IPS-11a (cell line): ENCODE data around the gene TTC17.
"Not testable (repeated sequence)": the region's sequence is repeated elsewhere in the genome, so short reads cannot be mapped to it uniquely, and the experiment has no call there.

Experiments
- H3K4me3 ChIP-seq: one replicate; pipeline ENCODE4 v1.5.1; 2013; ENCODE audit warnings: low read depth, low read length, control low read depth

Gene TTC17

DNA sequence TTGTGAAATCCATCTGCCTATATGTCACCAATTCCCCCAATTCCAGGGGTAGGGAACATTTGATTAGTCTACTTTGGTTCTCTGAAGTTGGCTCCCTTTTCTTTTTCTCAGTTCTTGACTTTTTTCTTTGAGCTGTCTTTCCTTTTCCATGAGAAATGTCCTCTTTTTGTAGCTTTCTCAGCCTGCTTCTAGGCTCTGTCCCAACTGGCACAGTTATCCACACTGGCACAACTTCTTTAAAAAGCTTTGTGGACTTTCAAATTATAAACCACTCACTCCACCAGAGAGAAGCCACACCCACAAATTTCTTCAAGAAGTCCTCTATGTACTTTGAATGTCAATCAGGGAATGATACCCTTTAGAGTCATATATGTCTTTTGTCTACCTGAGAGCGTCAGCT is 100.5 kb downstream of the TTC17 start:
- no peak overlapping the region for H3K4me3 ChIP-seq

GRCh38 chr11:43462359-43462758 is 103.6 kb downstream of the TTC17 start:
- no peak overlapping the region for H3K4me3 ChIP-seq

DNA sequence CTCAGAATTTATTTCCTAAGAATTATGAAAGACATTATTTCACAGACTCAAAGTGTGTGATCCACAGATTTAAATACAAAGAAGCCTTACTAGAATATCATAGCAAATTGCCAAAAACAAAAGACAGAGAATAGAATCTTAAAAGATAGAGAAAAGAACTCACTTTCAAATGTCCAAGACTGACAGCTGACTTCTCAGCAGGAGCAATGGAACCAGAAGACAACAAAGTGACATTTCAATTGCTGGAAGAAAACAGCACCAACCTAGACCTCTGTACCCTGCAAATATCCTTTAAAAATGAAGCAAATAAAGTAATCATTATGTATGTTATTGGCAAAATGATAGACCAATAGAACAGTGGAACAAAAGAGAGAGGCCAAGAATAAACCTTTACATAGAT is 109.2 kb downstream of the TTC17 start:
- H3K4me3 ChIP-seq: no peak overlapping the region

- not testable (repeated sequence) for H3K4me3 ChIP-seq
Observed at GRCh38 chr11:43477491-43477890, 118.8 kb downstream of the TTC17 start.

- no peak overlapping the region for H3K4me3 ChIP-seq
Observed at GRCh38 chr11:43486141-43486540, 127.4 kb downstream of the TTC17 start.

DNA sequence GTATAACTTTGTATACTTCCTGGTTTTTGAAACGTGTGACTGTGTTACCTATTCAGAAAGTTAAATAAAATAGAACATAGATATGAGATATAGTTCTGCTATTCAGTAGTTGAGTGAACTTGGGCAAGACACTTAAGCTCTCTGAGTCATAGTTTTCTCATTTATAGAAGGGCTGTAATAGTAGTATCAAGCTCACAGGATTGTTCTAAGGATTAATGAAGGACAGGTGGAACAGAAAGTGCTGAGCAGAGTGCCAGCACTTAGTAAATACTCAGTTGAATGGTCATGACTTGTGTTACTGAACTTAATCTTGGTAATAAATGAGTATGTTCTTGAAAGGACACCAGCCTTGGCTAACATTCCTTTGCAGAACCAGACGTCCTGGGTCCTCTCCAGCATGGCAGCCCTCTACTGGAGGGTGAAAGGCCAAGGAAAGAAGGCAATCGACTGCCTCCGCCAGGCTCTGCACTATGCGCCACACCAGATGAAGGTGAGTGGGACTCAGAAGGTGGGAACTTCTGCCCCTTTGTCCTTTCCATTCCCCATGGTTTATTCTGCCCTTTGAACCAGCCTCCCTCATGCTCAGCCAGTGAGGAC is 131.2 kb downstream of the TTC17 start:
- H3K4me3 ChIP-seq: no peak overlapping the region

GRCh38 chr11:43492701-43493100 is 134.0 kb downstream of the TTC17 start:
- no peak overlapping the region for H3K4me3 ChIP-seq

GRCh38 chr11:43493431-43493830 is 134.7 kb downstream of the TTC17 start:
- no peak overlapping the region for H3K4me3 ChIP-seq

DNA sequence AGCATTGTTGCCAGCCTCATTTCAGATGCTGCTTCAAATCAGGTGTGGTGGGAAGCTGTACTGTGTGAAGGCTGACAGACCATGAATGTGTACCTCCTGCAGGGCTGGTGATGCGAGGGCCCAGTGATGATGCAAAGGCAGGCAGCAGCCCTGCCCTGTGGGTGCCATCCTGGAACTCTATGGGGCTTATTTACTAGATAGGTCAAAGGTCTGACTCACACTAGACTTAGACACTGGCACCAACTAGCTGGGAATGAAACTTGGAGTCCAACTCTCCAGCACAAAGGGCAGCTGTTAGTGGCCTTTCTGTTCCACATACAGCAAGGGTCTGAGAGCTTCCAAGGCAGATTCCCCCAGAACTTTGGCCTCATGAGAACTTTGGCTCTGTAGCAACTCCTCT is 138.4 kb downstream of the TTC17 start:
- no peak overlapping the region for H3K4me3 ChIP-seq

DNA sequence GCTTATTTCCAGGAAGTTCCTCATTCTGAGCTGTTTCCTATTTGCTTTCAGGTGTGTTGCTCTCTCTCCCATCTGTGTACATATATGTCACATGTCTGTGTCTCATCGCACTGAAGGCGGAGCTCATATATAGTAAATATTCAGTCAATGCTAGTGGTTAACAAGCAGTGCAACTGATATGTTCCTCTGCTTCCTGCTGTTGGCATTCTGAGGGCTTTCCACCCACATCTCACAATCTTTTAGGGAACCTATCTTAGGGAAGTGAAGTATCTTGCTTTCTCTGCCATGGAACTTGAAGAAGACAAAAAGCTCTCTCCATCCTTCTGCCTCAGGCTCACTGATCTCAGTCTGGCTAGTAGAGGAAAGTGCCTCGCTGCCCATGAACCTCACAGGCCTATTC is 139.8 kb downstream of the TTC17 start:
- no peak overlapping the region for H3K4me3 ChIP-seq

DNA sequence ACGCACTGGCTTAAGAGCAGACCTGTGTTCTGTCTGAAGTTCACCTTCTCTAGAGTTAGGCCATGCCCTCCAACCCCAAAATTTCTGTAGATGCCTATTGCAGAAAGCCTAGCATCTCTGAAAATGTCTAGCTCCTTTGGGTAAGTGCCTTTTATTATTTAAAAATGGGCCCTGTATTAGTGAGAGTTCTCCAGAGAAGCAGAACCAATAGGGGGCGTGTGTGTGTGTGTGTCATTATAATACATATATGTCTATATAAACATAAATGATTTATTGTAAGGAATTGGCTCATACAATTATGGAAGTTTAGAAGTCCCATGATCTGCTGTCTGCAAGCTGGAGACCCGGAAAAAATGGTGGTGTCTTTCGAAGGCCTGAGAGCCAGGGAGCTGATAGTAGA is 144.7 kb downstream of the TTC17 start:
- H3K4me3 ChIP-seq: no peak overlapping the region

- no peak overlapping the region for H3K4me3 ChIP-seq
Observed at GRCh38 chr11:43504316-43504950, 145.7 kb downstream of the TTC17 start.

DNA sequence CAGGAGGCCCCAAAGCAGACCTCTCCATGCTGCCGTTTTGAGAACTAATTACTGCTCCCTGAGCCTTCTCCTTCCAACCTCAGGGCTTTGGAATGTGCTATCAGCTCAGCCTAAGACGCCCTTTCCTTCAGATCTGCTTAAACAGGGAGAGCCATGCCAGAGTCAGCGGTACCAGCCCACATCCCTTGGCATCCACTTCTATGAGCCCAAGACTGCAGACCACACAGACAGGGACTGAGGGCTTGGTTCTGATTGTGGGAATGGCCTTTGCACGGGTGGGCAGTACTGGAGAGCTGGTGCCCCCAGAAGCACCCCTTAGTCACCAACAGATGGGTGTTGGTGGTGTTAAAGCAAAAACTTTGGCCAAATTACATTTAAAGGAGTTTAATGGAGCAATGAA is 146.5 kb downstream of the TTC17 start:
- H3K4me3 ChIP-seq: no peak overlapping the region

DNA sequence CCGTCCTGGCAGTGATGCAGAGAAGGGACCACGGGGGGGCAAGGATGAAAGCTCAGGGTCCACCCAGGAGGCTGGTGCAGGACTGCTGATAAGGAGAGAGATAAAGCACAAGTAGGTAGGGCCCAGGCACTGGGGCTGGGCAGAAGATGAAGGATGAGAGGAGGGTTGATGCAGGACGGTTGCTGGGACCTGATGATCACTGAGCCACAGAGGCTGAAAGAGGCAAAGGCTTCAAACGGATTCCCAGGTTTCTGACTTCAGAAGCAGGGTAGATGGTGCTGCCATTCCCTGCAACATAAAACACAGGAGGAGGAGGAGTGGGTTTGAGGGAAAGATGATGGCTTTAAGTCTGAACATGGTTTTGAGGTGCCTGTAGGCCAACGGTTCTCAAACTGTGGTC is 148.5 kb downstream of the TTC17 start:
- H3K4me3 ChIP-seq: no peak overlapping the region

DNA sequence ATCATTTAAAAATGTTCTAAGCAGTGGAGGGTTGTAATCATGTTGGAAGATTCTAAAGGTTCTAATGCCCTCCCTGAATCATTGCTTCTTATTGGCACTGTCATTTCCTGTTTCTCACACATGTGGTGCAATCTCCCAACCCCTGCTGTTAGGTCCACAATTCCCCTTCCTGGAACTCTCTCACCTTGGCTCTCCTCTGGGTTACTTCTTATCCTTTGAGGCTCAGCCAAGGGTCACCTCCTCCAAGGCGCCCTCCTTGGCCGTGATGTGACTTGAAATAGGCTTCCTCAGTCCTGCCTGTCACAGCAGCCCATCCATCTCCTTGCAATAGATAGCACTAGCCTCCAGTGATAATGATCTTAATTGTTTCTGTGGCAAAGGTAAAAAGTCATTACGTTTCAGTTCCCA is 149.8 kb downstream of the TTC17 start:
- no peak overlapping the region for H3K4me3 ChIP-seq

DNA sequence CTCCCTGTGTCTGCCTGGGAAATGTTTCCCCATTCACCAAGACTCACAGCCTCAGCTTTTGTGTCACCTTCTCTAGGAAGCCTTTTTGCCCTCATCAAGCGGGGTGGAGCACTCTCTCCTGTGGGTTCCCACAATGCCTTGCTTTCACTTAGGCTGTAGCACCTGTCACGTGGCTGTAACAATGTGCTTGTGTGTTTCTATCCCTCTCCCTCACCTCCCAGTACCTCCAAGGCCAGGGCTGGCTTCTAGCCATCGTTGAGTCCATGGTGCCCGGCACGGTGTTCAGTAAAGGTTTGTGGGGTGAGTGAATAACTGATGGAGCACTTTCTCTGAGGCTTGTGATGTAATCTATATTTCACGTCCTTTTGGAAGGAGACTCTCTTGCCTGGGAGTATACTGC is 153.2 kb downstream of the TTC17 start:
- H3K4me3 ChIP-seq: no peak overlapping the region

GRCh38 chr11:43515090-43515489 is 156.4 kb downstream of the TTC17 start:
- no peak overlapping the region for H3K4me3 ChIP-seq

GRCh38 chr11:43516316-43516850 is 157.7 kb downstream of the TTC17 start:
- no peak overlapping the region for H3K4me3 ChIP-seq

- H3K4me3 ChIP-seq: no peak overlapping the region
Observed at GRCh38 chr11:43517518-43517917, 158.8 kb downstream of the TTC17 start.

DNA sequence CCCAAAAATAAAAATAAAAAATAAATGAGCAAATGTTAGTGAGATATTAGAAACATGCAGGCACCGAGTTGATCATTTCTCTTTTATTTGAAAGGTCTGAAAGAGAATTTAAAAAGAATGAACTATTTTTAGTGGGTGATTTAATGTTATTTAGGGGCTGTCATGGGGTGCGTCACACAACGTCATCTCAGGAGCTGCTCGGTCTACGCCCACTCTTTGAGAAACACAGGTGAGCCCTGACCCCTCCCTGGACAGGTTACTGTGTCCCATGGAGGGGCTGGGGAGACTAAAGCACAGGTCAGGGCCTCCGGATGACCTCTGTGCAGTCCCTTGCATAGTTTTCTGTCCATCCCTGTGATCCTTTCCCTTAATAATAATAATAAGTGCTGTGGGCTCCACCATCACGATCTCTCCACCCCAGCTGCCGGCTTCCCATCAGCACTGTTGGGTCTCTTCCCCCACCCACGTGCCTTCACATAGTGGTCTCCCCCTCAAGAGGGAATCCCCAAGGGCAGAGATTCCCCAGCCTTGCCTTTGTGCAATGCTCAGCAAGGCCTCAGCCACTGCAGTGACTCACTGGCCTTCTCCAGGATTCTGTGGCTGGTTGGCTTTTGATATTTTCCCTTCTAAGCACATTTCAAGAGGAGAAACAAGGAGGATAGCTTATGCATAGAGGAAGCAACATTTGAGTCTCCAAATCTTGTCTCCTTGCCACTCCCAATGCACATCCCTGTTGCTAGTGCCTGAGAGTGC is 159.9 kb downstream of the TTC17 start:
- H3K4me3 ChIP-seq: no peak overlapping the region

DNA sequence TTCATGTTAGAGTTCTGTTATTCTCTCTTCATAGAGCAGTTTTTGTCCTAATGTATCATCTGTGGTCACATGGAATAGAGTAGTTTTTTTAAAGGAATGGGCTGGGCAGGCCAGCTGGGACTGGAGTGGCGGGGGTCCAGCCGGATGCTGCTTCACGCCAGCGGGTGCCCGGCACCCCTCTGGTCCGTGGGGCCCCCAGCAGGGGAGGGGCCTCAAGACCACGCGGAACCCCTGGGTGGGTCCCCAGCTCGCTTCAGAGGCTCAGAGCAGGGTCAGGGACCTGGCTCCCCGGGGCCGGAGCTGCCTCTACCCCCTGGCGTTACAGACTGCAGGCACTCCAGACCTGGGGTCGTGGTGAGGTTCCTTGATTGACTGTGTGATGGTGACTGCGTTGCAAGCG is 162.8 kb downstream of the TTC17 start:
- H3K4me3 ChIP-seq: no peak overlapping the region

DNA sequence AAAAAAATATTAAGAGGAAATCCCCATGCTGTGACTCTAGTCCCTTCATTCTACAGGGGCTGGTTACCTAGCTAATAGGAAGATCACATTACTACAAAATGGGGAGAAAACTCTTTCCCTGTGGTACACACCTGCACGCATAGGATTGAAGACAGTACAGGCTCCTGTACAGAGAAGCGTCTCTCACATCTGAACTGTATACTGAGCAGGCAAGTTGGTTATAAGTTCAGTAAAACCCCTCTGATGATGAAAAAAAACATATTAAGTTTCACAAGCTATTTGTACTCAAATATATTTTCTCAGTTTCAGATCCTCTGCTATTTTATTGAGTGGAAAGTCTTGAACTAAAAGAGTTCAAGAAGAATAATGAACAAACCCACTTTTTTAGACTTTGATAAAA is 164.9 kb downstream of the TTC17 start:
- no peak overlapping the region for H3K4me3 ChIP-seq
